Measurements from ENCODE around the gene FEM1C. TPM values are rescaled to one million over a fixed set of nuclear protein-coding genes. Genes with fewer than 3 reads are reported as not detected.

Gene FEM1C
- polyA plus RNA-seq, 1 donor (not counting 4 experiments of a cell fraction or from before 2014, with no cell fraction given) = 11.9 TPM

GRCh38 chr5:115542086-115542485 lies 2.5 kb downstream of the FEM1C start:
- TF ChIP-seq EZH2 (IDR thresholded peaks at IDR 0.05; ENCODE audit: low read length) = no peak
- TF ChIP-seq, protein P1, sequence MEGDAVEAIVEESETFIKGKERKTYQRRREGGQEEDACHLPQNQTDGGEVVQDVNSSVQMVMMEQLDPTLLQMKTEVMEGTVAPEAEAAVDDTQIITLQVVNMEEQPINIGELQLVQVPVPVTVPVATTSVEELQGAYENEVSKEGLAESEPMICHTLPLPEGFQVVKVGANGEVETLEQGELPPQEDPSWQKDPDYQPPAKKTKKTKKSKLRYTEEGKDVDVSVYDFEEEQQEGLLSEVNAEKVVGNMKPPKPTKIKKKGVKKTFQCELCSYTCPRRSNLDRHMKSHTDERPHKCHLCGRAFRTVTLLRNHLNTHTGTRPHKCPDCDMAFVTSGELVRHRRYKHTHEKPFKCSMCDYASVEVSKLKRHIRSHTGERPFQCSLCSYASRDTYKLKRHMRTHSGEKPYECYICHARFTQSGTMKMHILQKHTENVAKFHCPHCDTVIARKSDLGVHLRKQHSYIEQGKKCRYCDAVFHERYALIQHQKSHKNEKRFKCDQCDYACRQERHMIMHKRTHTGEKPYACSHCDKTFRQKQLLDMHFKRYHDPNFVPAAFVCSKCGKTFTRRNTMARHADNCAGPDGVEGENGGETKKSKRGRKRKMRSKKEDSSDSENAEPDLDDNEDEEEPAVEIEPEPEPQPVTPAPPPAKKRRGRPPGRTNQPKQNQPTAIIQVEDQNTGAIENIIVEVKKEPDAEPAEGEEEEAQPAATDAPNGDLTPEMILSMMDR (optimal IDR thresholded peaks at IDR 0.05 in 1 of 3, IDR thresholded peaks at IDR 0.05 in 1 of 3, conservative IDR thresholded peaks at IDR 0.05 in 1 of 3; ENCODE audit: extremely low read depth in 1 of 3, insufficient read depth in 2 of 3, low read length in 3 of 3) = no peak
- no peak for FAIRE-seq
- Histone ChIP-seq H4K20me1 (ENCODE audit: control insufficient read depth, extremely low read depth, insufficient read depth, low read length) (peaks cover 6% of the 10 kb centered on the region), H3K9me3 (ENCODE audit: control insufficient read depth, low read depth, low read length) (no peaks in the 10 kb centered on the region), H3K36me3 (ENCODE audit: control insufficient read depth in 2 of 2, extremely low read depth in 1 of 2, insufficient read depth in 2 of 2, low read length in 2 of 2) (no peaks in the 10 kb centered on the region), H3K79me2 (ENCODE audit: control insufficient read depth, insufficient read depth, low read length) (peaks cover 70% of the 10 kb centered on the region), H3K4me3 (ENCODE audit: control insufficient read depth in 2 of 3, extremely low read depth in 1 of 3, insufficient read depth in 2 of 3, low read depth in 1 of 3, low read length in 3 of 3) (peak overlapping the region; percentile 81 to 93 (median 92)), H3K27ac (ENCODE audit: control insufficient read depth, insufficient read depth, low read length) (peak overlapping the region; percentile 63), H3K27me3 (ENCODE audit: control insufficient read depth, extremely low read depth, insufficient read depth, low read length) (no peaks in the 10 kb centered on the region), H2AFZ (ENCODE audit: control insufficient read depth, low read length) (no peak overlapping the region), H3K4me1 (ENCODE audit: control insufficient read depth, extremely low read depth, insufficient read depth, low read length) (peaks cover 16% of the 10 kb centered on the region), H3K9ac (ENCODE audit: control insufficient read depth, extremely low read depth, insufficient read depth, low read length) (peak overlapping the region; percentile 91), H3K4me2 (ENCODE audit: control insufficient read depth, extremely low read depth, insufficient read depth, low read depth, low read length) (peak overlapping the region; percentile 85), H3K9me1 (ENCODE audit: control insufficient read depth, extremely low read depth, insufficient read depth, low read length) (no peaks in the 10 kb centered on the region)
- dilution Hi-C loops (cut with MboI; ENCODE audit: extremely low pct_ligation_motif_present, low sequenced_read_pairs) = no loop called here
- DNase-seq (ENCODE audit: low read depth, low spot score) = no peak

GRCh38 chr5:115541611-115542010 lies 3.0 kb downstream of the FEM1C start:
- H4K20me1 ChIP-seq (ENCODE audit: control insufficient read depth, extremely low read depth, insufficient read depth, low read length) = peaks cover 6% of the 10 kb centered on the region
- peak overlapping the region; percentile 63 for H3K27ac ChIP-seq (ENCODE audit: control insufficient read depth, insufficient read depth, low read length)
- no peaks in the 10 kb centered on the region for H3K36me3 ChIP-seq (ENCODE audit: control insufficient read depth in 2 of 2, extremely low read depth in 1 of 2, insufficient read depth in 2 of 2, low read length in 2 of 2)
- dilution Hi-C loops (cut with MboI; ENCODE audit: extremely low pct_ligation_motif_present, low sequenced_read_pairs) = no loop called here
- no peak overlapping the region for H2AFZ ChIP-seq (ENCODE audit: control insufficient read depth, low read length)
- peak overlapping the region; percentile 81 to 93 (median 92) for H3K4me3 ChIP-seq (ENCODE audit: control insufficient read depth in 2 of 3, extremely low read depth in 1 of 3, insufficient read depth in 2 of 3, low read depth in 1 of 3, low read length in 3 of 3)
- no peak for FAIRE-seq
- H3K27me3 ChIP-seq (ENCODE audit: control insufficient read depth, extremely low read depth, insufficient read depth, low read length) = no peaks in the 10 kb centered on the region
- H3K4me1 ChIP-seq (ENCODE audit: control insufficient read depth, extremely low read depth, insufficient read depth, low read length) = peaks cover 16% of the 10 kb centered on the region
- peak overlapping the region; percentile 91 for H3K9ac ChIP-seq (ENCODE audit: control insufficient read depth, extremely low read depth, insufficient read depth, low read length)
- H3K4me2 ChIP-seq (ENCODE audit: control insufficient read depth, extremely low read depth, insufficient read depth, low read depth, low read length) = peak overlapping the region; percentile 85
- H3K9me1 ChIP-seq (ENCODE audit: control insufficient read depth, extremely low read depth, insufficient read depth, low read length) = no peaks in the 10 kb centered on the region
- H3K79me2 ChIP-seq (ENCODE audit: control insufficient read depth, insufficient read depth, low read length) = peaks cover 75% of the 10 kb centered on the region
- no peaks in the 10 kb centered on the region for H3K9me3 ChIP-seq (ENCODE audit: control insufficient read depth, low read depth, low read length)
- DNase-seq (ENCODE audit: low read depth, low spot score) = no peak
- no peak for TF ChIP-seq EZH2 (IDR thresholded peaks at IDR 0.05; ENCODE audit: low read length)
- TF ChIP-seq, protein P1 (optimal IDR thresholded peaks at IDR 0.05 in 1 of 3, IDR thresholded peaks at IDR 0.05 in 1 of 3, conservative IDR thresholded peaks at IDR 0.05 in 1 of 3; ENCODE audit: extremely low read depth in 1 of 3, insufficient read depth in 2 of 3, low read length in 3 of 3) = no peak
